GM12875 (cell line): ENCODE results near the gene SMARCC1.

ENCODE experiments used
- H3K4me3 ChIP-seq: one replicate; pipeline ENCODE4 v1.5.1; 2011; ENCODE audit warnings: low read depth, low read length, control low read depth
- TF ChIP-seq, protein P1 (sequence below): IDR thresholded peaks from 2 replicates; pipeline ENCODE4 v1.5.1; 2011; ENCODE audit warnings: low read depth, mild to moderate bottlenecking, control low read depth, inconsistent platforms, low read length, moderate library complexity, borderline replicate concordance; ENCODE audit not compliant: insufficient read depth

The SMARCC1 gene

DNA sequence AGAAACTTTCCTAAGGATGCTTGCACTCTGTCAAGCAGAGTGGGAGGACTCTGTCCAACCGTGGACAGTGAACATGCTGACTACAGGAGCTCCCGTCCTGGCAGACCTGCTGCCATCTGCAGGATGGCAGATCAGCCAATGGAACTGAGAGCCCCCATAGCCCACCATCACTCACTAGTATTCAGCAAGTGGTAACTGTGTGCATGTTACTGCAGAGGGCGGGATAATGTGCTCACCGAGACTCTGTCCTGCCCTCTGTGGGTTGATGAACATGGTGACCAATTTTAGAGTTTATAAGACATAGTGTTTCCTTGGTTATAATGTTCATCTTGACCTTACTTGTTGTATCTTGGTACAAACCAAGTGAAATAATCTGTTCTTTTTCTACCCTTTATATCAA lies 214.5 kb downstream of the SMARCC1 start:
- TF ChIP-seq, protein P1, sequence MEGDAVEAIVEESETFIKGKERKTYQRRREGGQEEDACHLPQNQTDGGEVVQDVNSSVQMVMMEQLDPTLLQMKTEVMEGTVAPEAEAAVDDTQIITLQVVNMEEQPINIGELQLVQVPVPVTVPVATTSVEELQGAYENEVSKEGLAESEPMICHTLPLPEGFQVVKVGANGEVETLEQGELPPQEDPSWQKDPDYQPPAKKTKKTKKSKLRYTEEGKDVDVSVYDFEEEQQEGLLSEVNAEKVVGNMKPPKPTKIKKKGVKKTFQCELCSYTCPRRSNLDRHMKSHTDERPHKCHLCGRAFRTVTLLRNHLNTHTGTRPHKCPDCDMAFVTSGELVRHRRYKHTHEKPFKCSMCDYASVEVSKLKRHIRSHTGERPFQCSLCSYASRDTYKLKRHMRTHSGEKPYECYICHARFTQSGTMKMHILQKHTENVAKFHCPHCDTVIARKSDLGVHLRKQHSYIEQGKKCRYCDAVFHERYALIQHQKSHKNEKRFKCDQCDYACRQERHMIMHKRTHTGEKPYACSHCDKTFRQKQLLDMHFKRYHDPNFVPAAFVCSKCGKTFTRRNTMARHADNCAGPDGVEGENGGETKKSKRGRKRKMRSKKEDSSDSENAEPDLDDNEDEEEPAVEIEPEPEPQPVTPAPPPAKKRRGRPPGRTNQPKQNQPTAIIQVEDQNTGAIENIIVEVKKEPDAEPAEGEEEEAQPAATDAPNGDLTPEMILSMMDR, result no peak
- H3K4me3 ChIP-seq, result no peak overlapping the region

DNA sequence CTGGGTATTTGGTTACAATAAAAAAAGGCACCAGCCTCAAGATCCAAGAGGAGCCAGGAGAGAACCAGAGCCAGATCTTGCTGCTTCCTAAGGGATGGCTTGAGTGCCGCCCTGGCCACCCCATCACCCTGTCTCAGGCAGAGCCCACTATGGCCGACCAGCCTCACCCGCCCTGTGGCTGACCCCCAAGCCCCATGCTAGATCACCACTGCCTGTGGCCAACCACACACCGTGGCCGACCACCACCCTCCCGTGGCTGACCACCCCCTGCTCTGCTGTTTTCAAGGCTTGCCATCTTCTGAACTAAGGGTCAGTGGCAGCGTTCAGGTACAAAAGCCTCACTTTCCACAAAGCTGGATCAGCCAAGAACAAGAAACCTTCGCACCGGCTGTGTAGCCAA lies 215.0 kb downstream of the SMARCC1 start:
- TF ChIP-seq, protein P1, result no peak
- H3K4me3 ChIP-seq, result no peak overlapping the region

DNA sequence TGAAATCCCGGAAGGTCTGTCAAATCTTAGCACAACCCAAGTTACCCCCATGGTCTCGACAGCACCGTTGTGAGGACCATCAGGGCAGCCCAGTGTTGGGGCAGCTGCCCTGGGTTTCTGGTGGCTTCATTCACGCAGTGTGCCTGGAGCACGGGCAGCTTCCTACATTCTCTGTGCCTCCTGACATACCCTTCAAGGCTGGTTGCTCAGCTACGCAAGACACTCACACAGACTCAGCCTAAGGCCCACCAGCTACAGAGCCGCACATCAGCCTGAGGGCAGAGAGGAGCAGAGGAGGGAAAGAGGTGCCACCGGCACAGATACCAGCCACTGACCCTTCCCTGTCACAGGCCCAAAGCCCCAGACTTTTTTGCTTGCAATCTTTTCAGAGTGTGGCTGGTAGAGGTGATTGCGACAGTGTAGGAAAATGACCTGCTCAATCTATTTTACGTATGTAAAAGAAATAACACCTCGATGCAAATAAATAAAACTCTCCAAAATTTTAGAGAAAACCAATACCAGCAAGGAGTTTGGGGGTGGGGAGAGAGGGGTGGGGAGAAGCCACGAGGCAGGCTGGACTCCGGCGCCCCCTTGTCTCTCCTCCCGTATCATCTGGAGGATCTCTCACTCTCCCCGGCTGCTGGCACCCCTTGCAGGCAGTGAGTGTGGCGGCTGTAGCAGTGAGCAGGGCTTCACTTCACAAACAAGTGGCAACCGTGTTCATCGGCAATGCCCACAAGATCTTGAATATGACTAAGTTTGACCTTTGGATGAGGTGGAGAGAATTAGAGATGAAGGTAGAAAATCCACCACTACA lies 215.8 kb downstream of the SMARCC1 start:
- TF ChIP-seq, protein P1, result no peak
- no peak overlapping the region for H3K4me3 ChIP-seq

- TF ChIP-seq, protein P1, result no peak
- H3K4me3 ChIP-seq, result no peak overlapping the region
These were observed 225.3 kb downstream of the SMARCC1 start for GRCh38 chr3:47556351-47556750.

DNA sequence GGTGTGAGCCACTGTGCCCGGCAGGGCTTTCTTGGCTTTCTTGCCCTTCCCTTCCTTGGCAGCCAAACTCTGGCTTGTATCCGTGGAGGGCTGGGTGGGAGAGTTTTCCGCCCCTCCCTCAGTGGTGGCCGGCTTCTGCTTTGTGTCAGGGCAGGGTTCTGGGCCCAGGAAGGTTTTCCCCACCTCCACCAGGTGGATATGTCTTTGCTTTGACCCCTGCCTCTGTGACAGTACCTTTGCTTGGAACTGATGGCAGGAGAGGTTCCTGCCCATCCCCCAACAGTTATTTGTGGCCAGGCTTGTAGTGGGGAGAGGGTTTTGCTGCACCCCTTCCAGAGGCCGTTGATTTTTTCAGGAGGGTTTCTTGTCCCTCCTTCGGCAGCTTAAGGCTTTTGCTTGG lies 227.4 kb downstream of the SMARCC1 start:
- H3K4me3 ChIP-seq, result no peak overlapping the region
- TF ChIP-seq, protein P1, result no peak

DNA sequence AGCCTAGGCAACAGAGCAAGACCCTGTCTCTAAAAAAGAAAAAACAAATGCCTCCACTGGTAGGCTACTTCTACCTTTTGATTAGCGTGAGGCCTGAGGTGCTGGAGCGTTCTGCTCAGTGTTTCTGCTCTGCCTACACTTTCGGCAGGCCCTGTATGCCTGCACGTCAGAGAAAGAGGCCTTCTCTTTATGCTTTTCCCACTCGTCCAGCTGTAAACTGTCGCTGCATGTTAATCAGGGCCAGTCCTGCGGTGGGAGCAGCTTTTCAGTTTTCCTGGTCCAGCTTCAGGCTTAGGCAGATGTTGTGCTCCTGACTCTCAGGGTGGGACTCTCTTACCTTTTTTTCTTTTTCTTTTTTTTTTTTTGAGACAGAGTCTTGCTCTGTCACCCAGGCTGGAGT lies 228.3 kb downstream of the SMARCC1 start:
- TF ChIP-seq, protein P1, result no peak
- H3K4me3 ChIP-seq, result no peak overlapping the region
